ENCODE measurements around the gene KIF1A.

The KIF1A gene

GRCh38 chr2:240811346-240812300, 8.4 kb downstream of the KIF1A start:
- no peaks in the 10 kb centered on the region for H3K36me3 ChIP-seq (ENCODE audit: control insufficient read depth, insufficient read depth, low read length)
- DNase-seq (ENCODE audit: extremely low read depth, insufficient read length): no peak
- no peak for TF ChIP-seq CTCF (IDR thresholded peaks at IDR 0.05; ENCODE audit: insufficient read depth, low read length, poor library complexity, severe bottlenecking)
- no peaks in the 10 kb centered on the region; the same call in 1 of the 2 replicates for H3K27me3 ChIP-seq (replicated peaks; ENCODE audit: control insufficient read depth, insufficient read depth, low read length)
- no peak overlapping the region for H3K4me3 ChIP-seq (replicated peaks; ENCODE audit: low read depth, low read length)

GRCh38 chr2:240810621-240811020, 9.4 kb downstream of the KIF1A start:
- DNase-seq (ENCODE audit: extremely low read depth, insufficient read length): no peak
- TF ChIP-seq CTCF (IDR thresholded peaks at IDR 0.05; ENCODE audit: insufficient read depth, low read length, poor library complexity, severe bottlenecking): no peak
- no peaks in the 10 kb centered on the region for H3K36me3 ChIP-seq (ENCODE audit: control insufficient read depth, insufficient read depth, low read length)
- H3K4me3 ChIP-seq (replicated peaks; ENCODE audit: low read depth, low read length): no peak overlapping the region
- H3K27me3 ChIP-seq (replicated peaks; ENCODE audit: control insufficient read depth, insufficient read depth, low read length): no peaks in the 10 kb centered on the region

- Histone ChIP-seq H3K4me3 (replicated peaks; ENCODE audit: low read depth, low read length) (no peak overlapping the region), H3K36me3 (ENCODE audit: control insufficient read depth, insufficient read depth, low read length) (no peaks in the 10 kb centered on the region), H3K27me3 (replicated peaks; ENCODE audit: control insufficient read depth, insufficient read depth, low read length) (no peaks in the 10 kb centered on the region)
- DNase-seq (ENCODE audit: extremely low read depth, insufficient read length): no peak
- TF ChIP-seq CTCF (IDR thresholded peaks at IDR 0.05; ENCODE audit: insufficient read depth, low read length, poor library complexity, severe bottlenecking): no peak
Observed at GRCh38 chr2:240810199-240810598, 9.8 kb downstream of the KIF1A start.

GRCh38 chr2:240809276-240809675, 10.7 kb downstream of the KIF1A start:
- DNase-seq (ENCODE audit: extremely low read depth, insufficient read length): no peak
- Histone ChIP-seq H3K36me3 (ENCODE audit: control insufficient read depth, insufficient read depth, low read length) (no peaks in the 10 kb centered on the region), H3K27me3 (replicated peaks; ENCODE audit: control insufficient read depth, insufficient read depth, low read length) (no peaks in the 10 kb centered on the region), H3K4me3 (replicated peaks; ENCODE audit: low read depth, low read length) (no peak overlapping the region)
- no peak for TF ChIP-seq CTCF (IDR thresholded peaks at IDR 0.05; ENCODE audit: insufficient read depth, low read length, poor library complexity, severe bottlenecking)

GRCh38 chr2:240806459-240806858, 13.6 kb downstream of the KIF1A start:
- no peak for DNase-seq (ENCODE audit: extremely low read depth, insufficient read length)
- no peaks in the 10 kb centered on the region for H3K27me3 ChIP-seq (replicated peaks; ENCODE audit: control insufficient read depth, insufficient read depth, low read length)
- no peaks in the 10 kb centered on the region for H3K36me3 ChIP-seq (ENCODE audit: control insufficient read depth, insufficient read depth, low read length)
- no peak for TF ChIP-seq CTCF (IDR thresholded peaks at IDR 0.05; ENCODE audit: insufficient read depth, low read length, poor library complexity, severe bottlenecking)
- no peak overlapping the region for H3K4me3 ChIP-seq (replicated peaks; ENCODE audit: low read depth, low read length)

All from GM06990 (cell line).